ENCODE measurements around the gene GULP1. TPM values are rescaled to one million over a fixed set of nuclear protein-coding genes. Genes with fewer than 3 reads are reported as not detected.
"Not testable (repeated sequence)": the region's sequence is repeated elsewhere in the genome, so short reads cannot be mapped to it uniquely, and the experiment has no call there.

GULP1 gene
- polyA plus RNA-seq, 12 donors, result 18.2 to 31.0 (median 22.6) TPM; not detected in 1

- no peak for DNase-seq
Observed at GRCh38 chr2:188601391-188601790, 309.7 kb downstream of the GULP1 start.

- DNase-seq, result no peak
Observed at GRCh38 chr2:188601927-188602326, 310.3 kb downstream of the GULP1 start.

- no peak for DNase-seq
Observed at GRCh38 chr2:188604579-188604978, 312.9 kb downstream of the GULP1 start.

- DNase-seq, result not testable (repeated sequence)
Observed at GRCh38 chr2:188605609-188606584, 314.2 kb downstream of the GULP1 start.

GRCh38 chr2:188606596-188606995 lies 314.9 kb downstream of the GULP1 start:
- not testable (repeated sequence) for DNase-seq

- DNase-seq, result no peak
Observed at GRCh38 chr2:188607501-188607900, 315.8 kb downstream of the GULP1 start.

- no peak for DNase-seq
Observed at GRCh38 chr2:188609321-188610049, 317.8 kb downstream of the GULP1 start.

GRCh38 chr2:188610050-188610444 lies 318.4 kb downstream of the GULP1 start:
- DNase-seq, result no peak

- DNase-seq, result no peak
Observed at GRCh38 chr2:188610827-188611226, 319.2 kb downstream of the GULP1 start.

GRCh38 chr2:188619146-188619545 lies 327.5 kb downstream of the GULP1 start:
- no peak for DNase-seq

- no peak for DNase-seq
Observed at GRCh38 chr2:188620916-188621315, 329.2 kb downstream of the GULP1 start.

GRCh38 chr2:188622601-188623260 lies 331.1 kb downstream of the GULP1 start:
- DNase-seq, result no peak

GRCh38 chr2:188623995-188624643 lies 332.4 kb downstream of the GULP1 start:
- DNase-seq, result peak; percentile 70

- DNase-seq, result no peak
Observed at GRCh38 chr2:188627471-188627870, 335.8 kb downstream of the GULP1 start.

GRCh38 chr2:188628989-188629752 lies 337.5 kb downstream of the GULP1 start:
- DNase-seq, result no peak

- no peak for DNase-seq
Observed at GRCh38 chr2:188629753-188630527, 338.3 kb downstream of the GULP1 start.

GRCh38 chr2:188631037-188631809 lies 339.5 kb downstream of the GULP1 start:
- no peak for DNase-seq

- no peak for DNase-seq
Observed at GRCh38 chr2:188634656-188635055, 343.0 kb downstream of the GULP1 start.
